Caco-2 (cell line): Measurements from ENCODE around the gene UGT1A6. TPM values are rescaled to one million over a fixed set of nuclear protein-coding genes. Genes with fewer than 3 reads are reported as not detected.

Source experiments
- BruUV-seq: library from RNA; stranded (reverse); fragments of 400-500 nt; replicated peaks from 2 replicates; lab custom pipeline; 2021; lab: Mats Ljungman, UMichigan
- CTCF ChIA-PET: fragments of 300-600 bp; sonication (Branson Sonifier 250); formaldehyde crosslinking; loops from one replicate; lab custom pipeline; 2022; ENCODE audit warnings: antibody characterized with exemption; lab: Charles Lee
- POLR2A ChIA-PET: fragments of 300-600 bp; sonication (Branson Sonifier 250); formaldehyde crosslinking; loops from one replicate; lab custom pipeline; 2022; ENCODE audit warnings: antibody characterized with exemption; lab: Charles Lee
- DNase-seq, 2 experiments: peaks; one replicate each; pipeline versions ENCODE4 v3.0.0 to v3.0.0-alpha.2; 2020 to 2022
- H3K27me3 ChIP-seq: replicated peaks from 2 replicates; pipeline ENCODE4 v1.6.0; 2011; ENCODE audit warnings: low read length; ENCODE audit not compliant: control insufficient read depth, insufficient read depth
- H3K36me3 ChIP-seq: 2 replicates; pipeline ENCODE4 v1.5.1; 2011; ENCODE audit warnings: low read length; ENCODE audit not compliant: control insufficient read depth, insufficient read depth
- H3K4me1 ChIP-seq: fragments of 250-450 bp; sonication (Bioruptor Pico); 2 replicates; pipeline ENCODE4 v1.5.1; 2020; ENCODE audit warnings: mild to moderate bottlenecking
- H3K4me3 ChIP-seq: 2 replicates; pipeline ENCODE4 v1.5.1; 2011; ENCODE audit warnings: low read depth, mild to moderate bottlenecking, control low read depth, low read length
- H3K9me3 ChIP-seq: fragments of 250-450 bp; sonication (Bioruptor Pico); 2 replicates; pipeline ENCODE4 v1.5.1; 2020; ENCODE audit warnings: mild to moderate bottlenecking, moderate library complexity
- H3K27ac Mint-ChIP-seq: one replicate; pipeline ENCODE4 v1.8.0; 2022; ENCODE audit warnings: mixed read lengths; ENCODE audit not compliant: unreplicated experiment
- H3K27me3 Mint-ChIP-seq: one replicate; pipeline ENCODE4 v1.8.0; 2022; ENCODE audit warnings: mixed read lengths; ENCODE audit not compliant: insufficient read depth, unreplicated experiment
- H3K36me3 Mint-ChIP-seq: one replicate; pipeline ENCODE4 v1.8.0; 2022; ENCODE audit warnings: mild to moderate bottlenecking, mixed read lengths; ENCODE audit not compliant: insufficient read depth, unreplicated experiment
- H3K4me1 Mint-ChIP-seq: one replicate; pipeline ENCODE4 v1.8.0; 2022; ENCODE audit warnings: low read depth, mixed read lengths; ENCODE audit not compliant: unreplicated experiment
- H3K4me3 Mint-ChIP-seq: one replicate; pipeline ENCODE4 v1.8.0; 2022; ENCODE audit warnings: mild to moderate bottlenecking, moderate library complexity, mixed read lengths; ENCODE audit not compliant: unreplicated experiment
- H3K9me3 Mint-ChIP-seq: one replicate; pipeline ENCODE4 v1.8.0; 2022; ENCODE audit warnings: mixed read lengths; ENCODE audit not compliant: unreplicated experiment
- intact Hi-C: fragments of 100-400 bp; cut with micrococcal nuclease; formaldehyde crosslinking; loops from one replicate; pipeline ENCODE4 v1.10.0; 2022; ENCODE audit not compliant: unreplicated experiment
- total RNA-seq: library from RNA; stranded (reverse); gene quantifications from 2 replicates; pipeline ENCODE4 v1.2.3, GENCODE V29; 2022
- TF ChIP-seq, protein P1 (sequence below), 2 experiments: fragments of 200-600 bp in 1 of 2; IDR thresholded peaks; 1 replicate in 1 of 2; 2 replicates in 1 of 2; pipeline versions ENCODE4 v1.5.1 to v1.8.0; 2011 to 2022; ENCODE audit warnings: antibody characterized with exemption in 1 of 2, control low read depth in 1 of 2, inconsistent platforms in 1 of 2, low read depth in 1 of 2, low read length in 1 of 2, mild to moderate bottlenecking in 1 of 2, moderate library complexity in 1 of 2; ENCODE audit not compliant: insufficient read depth in 1 of 2, severe bottlenecking in 1 of 2, unreplicated experiment in 1 of 2

Gene UGT1A6
- total RNA-seq, 1 experiment from 2014 or later = 33.9 TPM

DNA sequence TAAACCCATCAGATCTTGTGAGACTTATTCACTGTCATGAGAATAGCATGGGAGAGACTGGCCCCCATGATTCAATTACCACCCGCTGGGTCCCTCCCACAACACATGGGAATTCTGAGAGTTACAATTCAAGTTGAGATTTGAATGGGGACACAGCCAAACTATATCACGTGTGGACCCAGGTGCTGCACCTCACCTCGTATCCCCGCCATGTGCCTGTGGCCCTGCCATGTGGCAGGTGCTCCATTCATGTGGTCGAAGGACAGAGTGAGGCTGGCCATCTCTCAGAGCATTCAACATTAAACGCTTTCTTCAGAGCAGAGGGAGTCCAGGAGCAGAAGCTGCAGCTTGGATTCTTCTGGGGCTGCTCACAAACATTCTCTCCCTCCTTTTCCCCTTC lies 117.7 kb downstream of the UGT1A6 start:
- no peaks in the 10 kb centered on the region for H3K27me3 ChIP-seq
- H3K36me3 ChIP-seq = no peaks in the 10 kb centered on the region
- H3K4me3 ChIP-seq = no peak overlapping the region
- intact Hi-C loops = no loop called here
- BruUV-seq = no TSS peak
- Mint-ChIP-seq H3K4me3 (no peak overlapping the region), H3K27ac (no peak overlapping the region), H3K27me3 (no peaks in the 10 kb centered on the region), H3K9me3 (no peaks in the 10 kb centered on the region), H3K4me1 (no peaks in the 10 kb centered on the region), H3K36me3 (no peaks in the 10 kb centered on the region)
- ChIA-PET CTCF (no interaction called here), POLR2A (no interaction called here)
- no peak for DNase-seq
- TF ChIP-seq, protein P1, sequence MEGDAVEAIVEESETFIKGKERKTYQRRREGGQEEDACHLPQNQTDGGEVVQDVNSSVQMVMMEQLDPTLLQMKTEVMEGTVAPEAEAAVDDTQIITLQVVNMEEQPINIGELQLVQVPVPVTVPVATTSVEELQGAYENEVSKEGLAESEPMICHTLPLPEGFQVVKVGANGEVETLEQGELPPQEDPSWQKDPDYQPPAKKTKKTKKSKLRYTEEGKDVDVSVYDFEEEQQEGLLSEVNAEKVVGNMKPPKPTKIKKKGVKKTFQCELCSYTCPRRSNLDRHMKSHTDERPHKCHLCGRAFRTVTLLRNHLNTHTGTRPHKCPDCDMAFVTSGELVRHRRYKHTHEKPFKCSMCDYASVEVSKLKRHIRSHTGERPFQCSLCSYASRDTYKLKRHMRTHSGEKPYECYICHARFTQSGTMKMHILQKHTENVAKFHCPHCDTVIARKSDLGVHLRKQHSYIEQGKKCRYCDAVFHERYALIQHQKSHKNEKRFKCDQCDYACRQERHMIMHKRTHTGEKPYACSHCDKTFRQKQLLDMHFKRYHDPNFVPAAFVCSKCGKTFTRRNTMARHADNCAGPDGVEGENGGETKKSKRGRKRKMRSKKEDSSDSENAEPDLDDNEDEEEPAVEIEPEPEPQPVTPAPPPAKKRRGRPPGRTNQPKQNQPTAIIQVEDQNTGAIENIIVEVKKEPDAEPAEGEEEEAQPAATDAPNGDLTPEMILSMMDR (IDR thresholded peaks at IDR 0.05; ENCODE audit: insufficient read depth in 1 of 2, low read depth in 1 of 2, low read length in 1 of 2, severe bottlenecking in 1 of 2, unreplicated experiment in 1 of 2) = no peak
- H3K4me1 ChIP-seq = no peaks in the 10 kb centered on the region
- H3K9me3 ChIP-seq = no peaks in the 10 kb centered on the region

DNA sequence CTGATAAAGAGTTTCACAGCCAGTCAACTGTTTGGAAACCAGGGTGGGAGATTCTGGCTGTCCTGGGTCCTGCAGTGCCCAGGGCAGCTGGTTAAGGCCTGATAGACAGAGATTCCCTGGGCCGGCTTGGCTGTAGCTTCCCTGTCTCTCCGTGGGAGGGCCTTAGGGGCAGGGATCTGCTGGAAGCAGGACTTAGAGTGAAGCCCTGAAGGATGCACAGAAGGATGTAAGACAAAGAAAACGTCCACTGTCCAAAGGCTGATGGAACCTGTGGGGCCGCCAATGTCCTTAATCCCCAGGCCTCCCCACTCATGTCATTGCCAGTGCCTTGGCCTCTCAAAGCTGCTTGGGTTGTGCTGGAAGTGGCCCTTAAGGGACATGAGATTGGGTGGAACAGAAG lies 118.4 kb downstream of the UGT1A6 start:
- BruUV-seq = no TSS peak
- H3K4me3 Mint-ChIP-seq = no peak overlapping the region

DNA sequence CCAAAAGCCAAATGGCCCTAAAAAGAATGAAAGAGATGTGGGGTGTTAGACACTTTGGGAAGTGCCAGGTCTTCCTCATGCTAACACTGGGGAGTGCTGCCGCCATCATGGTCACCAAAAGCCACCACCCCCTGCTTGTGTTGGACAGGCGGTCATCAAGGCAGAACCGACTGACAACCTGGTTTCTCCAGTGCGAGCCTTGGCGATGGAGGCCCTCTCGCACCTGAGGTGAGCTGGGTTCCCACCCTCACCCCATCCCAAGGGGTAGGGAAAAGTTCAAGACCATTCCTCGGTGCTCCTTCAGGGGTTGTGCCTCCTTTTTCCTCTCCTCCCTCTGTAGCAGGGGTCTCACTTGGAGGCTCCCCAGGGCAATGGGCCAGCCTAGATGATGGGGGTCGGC lies 119.0 kb downstream of the UGT1A6 start:
- Mint-ChIP-seq H3K36me3 (no peaks in the 10 kb centered on the region), H3K27me3 (no peaks in the 10 kb centered on the region), H3K27ac (no peak overlapping the region), H3K4me3 (no peak overlapping the region), H3K9me3 (no peaks in the 10 kb centered on the region), H3K4me1 (no peaks in the 10 kb centered on the region)
- TF ChIP-seq, protein P1 (IDR thresholded peaks at IDR 0.05; ENCODE audit: insufficient read depth in 1 of 2, low read depth in 1 of 2, low read length in 1 of 2, severe bottlenecking in 1 of 2, unreplicated experiment in 1 of 2) = no peak
- no peaks in the 10 kb centered on the region for H3K9me3 ChIP-seq
- intact Hi-C loops = no loop called here
- H3K4me3 ChIP-seq = no peak overlapping the region
- H3K27me3 ChIP-seq = no peaks in the 10 kb centered on the region
- no peaks in the 10 kb centered on the region for H3K4me1 ChIP-seq
- CTCF ChIA-PET = no interaction called here
- BruUV-seq = no TSS peak
- no peak for DNase-seq
- no peaks in the 10 kb centered on the region for H3K36me3 ChIP-seq
- POLR2A ChIA-PET = no interaction called here

More for the DNA sequence above, 118.4 kb downstream of the UGT1A6 start:
- Histone ChIP-seq H3K27me3 (no peaks in the 10 kb centered on the region), H3K4me3 (no peak overlapping the region), H3K36me3 (no peaks in the 10 kb centered on the region), H3K9me3 (no peaks in the 10 kb centered on the region), H3K4me1 (no peaks in the 10 kb centered on the region)
- TF ChIP-seq, protein P1 (IDR thresholded peaks at IDR 0.05; ENCODE audit: insufficient read depth in 1 of 2, low read depth in 1 of 2, low read length in 1 of 2, severe bottlenecking in 1 of 2, unreplicated experiment in 1 of 2) = no peak
- POLR2A ChIA-PET = no interaction called here
- no peaks in the 10 kb centered on the region for H3K4me1 Mint-ChIP-seq
- no peaks in the 10 kb centered on the region for H3K27me3 Mint-ChIP-seq
- no peak overlapping the region for H3K27ac Mint-ChIP-seq
- CTCF ChIA-PET = no interaction called here
- H3K9me3 Mint-ChIP-seq = no peaks in the 10 kb centered on the region
- no peaks in the 10 kb centered on the region for H3K36me3 Mint-ChIP-seq
- DNase-seq = no peak
- intact Hi-C loops = no loop called here
